Breast epithelium (tissue), 4 donors: Measurements from ENCODE around the gene SNTG2. TPM values are rescaled to one million over a fixed set of nuclear protein-coding genes. Genes with fewer than 3 reads are reported as not detected.

ENCODE experiments used
- DNase-seq, 2 donors: peaks; one replicate each; pipeline ENCODE4 v3.0.0-alpha.2; 2019; ENCODE audit warnings: low spot score in 2 of 2
- H3K27ac ChIP-seq, 2 donors: fragments of 200-600 bp; sonication (generic) in 1 of 2; one replicate each; pipeline ENCODE4 v1.5.1; 2016 to 2019; ENCODE audit warnings: mild to moderate bottlenecking in 1 of 2
- H3K27me3 ChIP-seq, 2 donors: fragments of 200-600 bp; sonication (generic) in 1 of 2; one replicate each; pipeline versions ENCODE4 v1.5.1 to v1.6.0; 2017 to 2019; ENCODE audit warnings: control low read depth in 1 of 2, mild to moderate bottlenecking in 1 of 2
- H3K36me3 ChIP-seq: fragments of 200-600 bp; one replicate; pipeline ENCODE4 v1.5.1; 2019
- H3K4me1 ChIP-seq, 2 donors: fragments of 200-600 bp; sonication (generic); one replicate each; pipeline ENCODE4 v1.5.1; 2016 to 2019; ENCODE audit warnings: control low read depth in 1 of 2
- H3K4me3 ChIP-seq, 3 donors: fragments of 200-600 bp; sonication (generic); 1 replicate in 2 of 3; 2 replicates in 1 of 3; pipeline ENCODE4 v1.5.1; 2016 to 2019; ENCODE audit warnings: mild to moderate bottlenecking in 3 of 3, moderate library complexity in 2 of 3
- H3K9me3 ChIP-seq, 2 donors: fragments of 200-600 bp; sonication (generic) in 1 of 2; one replicate each; pipeline ENCODE4 v1.5.1; 2016 to 2019; ENCODE audit warnings: control low read depth in 1 of 2
- POLR2A ChIP-seq: fragments of 450-650 bp; IDR thresholded peaks from one replicate; pipeline ENCODE4 v1.6.1; 2016; ENCODE audit warnings: antibody characterized with exemption, mild to moderate bottlenecking, moderate library complexity
- POLR2AphosphoS5 ChIP-seq, 3 donors: sonication (generic); formaldehyde crosslinking; IDR thresholded peaks; one replicate each; pipeline ENCODE4 v1.6.1; 2017; ENCODE audit warnings: antibody characterized with exemption in 3 of 3
- intact Hi-C: fragments of 100-400 bp; cut with DNase I; formaldehyde crosslinking; loops from one replicate; pipeline ENCODE4 v1.15.1; 2023; ENCODE audit warnings: low total_unique reads
- total RNA-seq, 3 donors: library from RNA; depleted of rRNA; stranded (reverse); fragments of >200 nt; gene quantifications; one replicate each; pipeline ENCODE4 v1.1.0, GENCODE V29; 2016
- TF ChIP-seq, protein P1 (sequence below), 3 donors: fragments of 450-650 bp; IDR thresholded peaks; one replicate each; pipeline ENCODE4 v1.5.1; 2016 to 2017; ENCODE audit warnings: antibody characterized with exemption in 3 of 3, mild to moderate bottlenecking in 3 of 3, moderate library complexity in 3 of 3

SNTG2 gene
- total RNA-seq, 3 donors from 2014 or later: 4.6 to 7.4 (median 6.0) TPM

DNA sequence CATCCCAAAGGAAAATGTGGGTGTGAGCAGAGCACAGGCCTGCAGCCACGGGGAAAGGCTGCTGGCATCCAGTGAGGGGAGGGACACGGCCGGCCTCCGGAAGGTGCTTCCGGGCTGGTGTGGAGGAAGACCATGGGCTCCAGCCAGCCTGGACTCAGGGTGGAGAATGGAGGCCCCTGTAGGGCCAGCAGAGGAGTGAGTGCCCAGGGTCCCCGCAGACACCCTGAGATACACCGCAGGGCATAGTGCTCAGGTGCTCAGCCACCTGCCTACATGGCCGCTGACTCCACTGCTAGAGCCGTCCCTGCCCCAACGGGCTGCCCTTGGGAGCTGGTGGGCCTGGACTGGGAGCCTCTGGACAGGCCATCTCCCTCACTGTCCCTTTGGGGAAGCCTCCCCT lies 28.5 kb upstream of the SNTG2 start:
- intact Hi-C loops: loop anchor here (10.0 kb wide), 1 partner anchor 1613 kb away; no protein-coding TSS in a partner anchor
- no peak for DNase-seq
- H3K4me3 ChIP-seq: no peak overlapping the region

DNA sequence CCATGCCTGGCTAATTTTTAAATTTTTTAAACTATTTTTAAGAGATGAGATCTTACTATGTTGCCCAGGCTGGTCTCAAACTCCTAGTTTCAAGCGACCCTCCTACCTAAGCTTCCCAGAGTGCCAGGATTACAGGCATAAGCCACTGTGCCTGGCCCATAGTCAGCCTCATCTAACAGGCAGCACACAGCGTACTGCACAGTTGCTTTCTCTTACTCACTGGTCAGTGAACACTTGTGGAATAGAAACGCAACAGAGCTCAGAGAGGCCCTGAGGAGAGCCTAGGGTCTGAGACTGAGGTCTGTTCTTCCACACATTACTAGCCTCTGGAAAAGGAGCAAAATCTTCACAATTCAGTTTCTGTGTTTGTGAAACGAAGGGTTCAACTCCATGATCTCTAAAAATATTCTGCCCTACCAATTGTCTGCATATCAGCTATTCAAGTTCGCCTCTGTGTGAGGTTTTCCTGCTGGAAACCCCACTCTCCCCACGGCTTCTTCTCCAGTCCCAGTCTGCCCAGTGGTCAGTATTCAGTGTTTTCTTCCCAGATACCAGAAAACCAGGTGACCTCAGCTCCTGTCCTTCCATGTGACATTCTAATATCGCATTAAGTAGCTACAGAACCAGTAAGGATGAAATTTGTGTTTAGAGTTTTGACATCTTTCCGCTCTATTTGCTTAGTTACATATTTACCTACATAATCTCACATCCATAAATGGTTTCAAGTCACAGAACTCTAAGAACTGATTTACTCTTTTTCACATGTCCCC lies 26.6 kb upstream of the SNTG2 start:
- no peaks in the 10 kb centered on the region for H3K4me1 ChIP-seq
- no peak for DNase-seq

More for the DNA sequence above, 28.5 kb upstream of the SNTG2 start:
- TF ChIP-seq POLR2A: no peak
- TF ChIP-seq, protein P1, sequence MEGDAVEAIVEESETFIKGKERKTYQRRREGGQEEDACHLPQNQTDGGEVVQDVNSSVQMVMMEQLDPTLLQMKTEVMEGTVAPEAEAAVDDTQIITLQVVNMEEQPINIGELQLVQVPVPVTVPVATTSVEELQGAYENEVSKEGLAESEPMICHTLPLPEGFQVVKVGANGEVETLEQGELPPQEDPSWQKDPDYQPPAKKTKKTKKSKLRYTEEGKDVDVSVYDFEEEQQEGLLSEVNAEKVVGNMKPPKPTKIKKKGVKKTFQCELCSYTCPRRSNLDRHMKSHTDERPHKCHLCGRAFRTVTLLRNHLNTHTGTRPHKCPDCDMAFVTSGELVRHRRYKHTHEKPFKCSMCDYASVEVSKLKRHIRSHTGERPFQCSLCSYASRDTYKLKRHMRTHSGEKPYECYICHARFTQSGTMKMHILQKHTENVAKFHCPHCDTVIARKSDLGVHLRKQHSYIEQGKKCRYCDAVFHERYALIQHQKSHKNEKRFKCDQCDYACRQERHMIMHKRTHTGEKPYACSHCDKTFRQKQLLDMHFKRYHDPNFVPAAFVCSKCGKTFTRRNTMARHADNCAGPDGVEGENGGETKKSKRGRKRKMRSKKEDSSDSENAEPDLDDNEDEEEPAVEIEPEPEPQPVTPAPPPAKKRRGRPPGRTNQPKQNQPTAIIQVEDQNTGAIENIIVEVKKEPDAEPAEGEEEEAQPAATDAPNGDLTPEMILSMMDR (IDR thresholded peaks at IDR 0.05): no peak
- TF ChIP-seq POLR2AphosphoS5 (IDR thresholded peaks at IDR 0.05): no peak
- Histone ChIP-seq H3K27me3 (no peaks in the 10 kb centered on the region), H3K36me3 (no peaks in the 10 kb centered on the region), H3K4me1 (no peaks in the 10 kb centered on the region), H3K9me3 (no peaks in the 10 kb centered on the region), H3K27ac (no peak overlapping the region)

GRCh38 chr2:924701-925100 lies 25.9 kb upstream of the SNTG2 start:
- DNase-seq: no peak
- Histone ChIP-seq H3K27ac (no peak overlapping the region), H3K27me3 (no peaks in the 10 kb centered on the region), H3K36me3 (no peaks in the 10 kb centered on the region), H3K4me1 (no peaks in the 10 kb centered on the region), H3K9me3 (no peaks in the 10 kb centered on the region), H3K4me3 (no peak overlapping the region)
- TF ChIP-seq POLR2A: no peak
- TF ChIP-seq POLR2AphosphoS5 (IDR thresholded peaks at IDR 0.05): no peak
- TF ChIP-seq, protein P1 (IDR thresholded peaks at IDR 0.05): no peak
- intact Hi-C loops: loop anchor here (10.0 kb wide), 1 partner anchor 1610 kb away; no protein-coding TSS in a partner anchor

More for the DNA sequence above, 26.6 kb upstream of the SNTG2 start:
- Histone ChIP-seq H3K36me3 (no peaks in the 10 kb centered on the region), H3K4me3 (no peak overlapping the region), H3K27me3 (no peaks in the 10 kb centered on the region), H3K9me3 (no peaks in the 10 kb centered on the region), H3K27ac (no peak overlapping the region)
- intact Hi-C loops: loop anchor here (10.0 kb wide), 1 partner anchor 1611 kb away; no protein-coding TSS in a partner anchor
- TF ChIP-seq, protein P1 (IDR thresholded peaks at IDR 0.05): no peak
- TF ChIP-seq POLR2AphosphoS5 (IDR thresholded peaks at IDR 0.05) (no peak), POLR2A (no peak)

DNA sequence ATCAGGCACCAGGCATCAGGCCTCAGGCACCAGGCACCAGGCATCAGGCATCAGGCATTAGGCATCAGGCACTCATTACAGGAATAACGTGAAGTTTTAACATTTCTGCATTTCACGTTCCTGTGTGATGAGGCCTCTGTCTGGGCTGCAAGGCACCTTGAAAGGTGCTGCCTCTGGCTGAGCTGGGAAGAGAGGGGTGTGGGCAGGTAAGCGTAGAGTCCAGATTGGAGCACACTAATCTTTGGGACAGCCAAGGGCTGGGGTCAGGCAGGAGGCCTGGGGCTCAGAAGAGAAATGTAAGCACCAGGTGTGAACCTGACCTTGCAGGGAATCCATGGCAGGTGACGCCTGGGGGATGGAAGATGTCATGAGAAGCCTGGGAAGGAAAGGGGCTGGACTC lies 25.3 kb upstream of the SNTG2 start:
- no peak for DNase-seq
- H3K27ac ChIP-seq: no peak overlapping the region
- intact Hi-C loops: loop anchor here (10.0 kb wide), 1 partner anchor 1609 kb away; no protein-coding TSS in a partner anchor
- no peaks in the 10 kb centered on the region for H3K4me1 ChIP-seq
- H3K36me3 ChIP-seq: no peaks in the 10 kb centered on the region
- no peak overlapping the region for H3K4me3 ChIP-seq
- no peaks in the 10 kb centered on the region for H3K9me3 ChIP-seq
- no peaks in the 10 kb centered on the region for H3K27me3 ChIP-seq
- TF ChIP-seq, protein P1 (IDR thresholded peaks at IDR 0.05): no peak
- no peak for TF ChIP-seq POLR2A
- no peak for TF ChIP-seq POLR2AphosphoS5 (IDR thresholded peaks at IDR 0.05)

GRCh38 chr2:925711-926110 lies 24.9 kb upstream of the SNTG2 start:
- intact Hi-C loops: loop anchor here (10.0 kb wide), 1 partner anchor 1609 kb away; no protein-coding TSS in a partner anchor

More at GRCh38 chr2:925711-926110, 24.9 kb upstream of the SNTG2 start:
- H3K9me3 ChIP-seq: no peaks in the 10 kb centered on the region
- no peaks in the 10 kb centered on the region for H3K4me1 ChIP-seq
- no peak overlapping the region for H3K4me3 ChIP-seq
- no peak overlapping the region for H3K27ac ChIP-seq
- no peaks in the 10 kb centered on the region for H3K36me3 ChIP-seq
- no peaks in the 10 kb centered on the region for H3K27me3 ChIP-seq
- no peak for TF ChIP-seq POLR2AphosphoS5 (IDR thresholded peaks at IDR 0.05)
- TF ChIP-seq, protein P1 (IDR thresholded peaks at IDR 0.05): no peak
- no peak for TF ChIP-seq POLR2A
- no peak for DNase-seq
